GM21390 (cell line): ENCODE data around the gene TMED6.
"Not testable (repeated sequence)": the region's sequence is repeated elsewhere in the genome, so short reads cannot be mapped to it uniquely, and the experiment has no call there.

ENCODE experiments used
- ATAC-seq: cut with Tn5 transposase; IDR thresholded peaks from one replicate; pipeline ENCODE4 v1.9.1; 2021; ENCODE audit not compliant: unreplicated experiment

TMED6 gene

GRCh38 chr16:69306031-69306430, 45.6 kb downstream of the TMED6 start:
- no peak for ATAC-seq

- ATAC-seq = no peak
These were observed 49.3 kb downstream of the TMED6 start for GRCh38 chr16:69302301-69302700.

- no peak for ATAC-seq
These were observed 49.7 kb downstream of the TMED6 start for GRCh38 chr16:69301861-69302260.

- ATAC-seq = no peak
These were observed 50.4 kb downstream of the TMED6 start for GRCh38 chr16:69301187-69301586.

GRCh38 chr16:69298261-69298660, 53.3 kb downstream of the TMED6 start:
- no peak for ATAC-seq

GRCh38 chr16:69296771-69297170, 54.8 kb downstream of the TMED6 start:
- ATAC-seq = not testable (repeated sequence)

- no peak for ATAC-seq
These were observed 57.5 kb downstream of the TMED6 start for GRCh38 chr16:69294051-69294450.

GRCh38 chr16:69293401-69293800, 58.2 kb downstream of the TMED6 start:
- ATAC-seq = no peak
